HG02678 (cell line): ENCODE results near the gene GNAI2.
"Not testable (repeated sequence)": the region's sequence is repeated elsewhere in the genome, so short reads cannot be mapped to it uniquely, and the experiment has no call there.

Experiments used
- ATAC-seq: cut with Tn5 transposase; IDR thresholded peaks from one replicate; pipeline ENCODE4 v1.9.1; 2021; ENCODE audit warnings: mild to moderate bottlenecking, moderate library complexity; ENCODE audit not compliant: unreplicated experiment

Gene GNAI2

GRCh38 chr3:50262778-50263177 lies 26.8 kb downstream of the GNAI2 start:
- no peak for ATAC-seq

DNA sequence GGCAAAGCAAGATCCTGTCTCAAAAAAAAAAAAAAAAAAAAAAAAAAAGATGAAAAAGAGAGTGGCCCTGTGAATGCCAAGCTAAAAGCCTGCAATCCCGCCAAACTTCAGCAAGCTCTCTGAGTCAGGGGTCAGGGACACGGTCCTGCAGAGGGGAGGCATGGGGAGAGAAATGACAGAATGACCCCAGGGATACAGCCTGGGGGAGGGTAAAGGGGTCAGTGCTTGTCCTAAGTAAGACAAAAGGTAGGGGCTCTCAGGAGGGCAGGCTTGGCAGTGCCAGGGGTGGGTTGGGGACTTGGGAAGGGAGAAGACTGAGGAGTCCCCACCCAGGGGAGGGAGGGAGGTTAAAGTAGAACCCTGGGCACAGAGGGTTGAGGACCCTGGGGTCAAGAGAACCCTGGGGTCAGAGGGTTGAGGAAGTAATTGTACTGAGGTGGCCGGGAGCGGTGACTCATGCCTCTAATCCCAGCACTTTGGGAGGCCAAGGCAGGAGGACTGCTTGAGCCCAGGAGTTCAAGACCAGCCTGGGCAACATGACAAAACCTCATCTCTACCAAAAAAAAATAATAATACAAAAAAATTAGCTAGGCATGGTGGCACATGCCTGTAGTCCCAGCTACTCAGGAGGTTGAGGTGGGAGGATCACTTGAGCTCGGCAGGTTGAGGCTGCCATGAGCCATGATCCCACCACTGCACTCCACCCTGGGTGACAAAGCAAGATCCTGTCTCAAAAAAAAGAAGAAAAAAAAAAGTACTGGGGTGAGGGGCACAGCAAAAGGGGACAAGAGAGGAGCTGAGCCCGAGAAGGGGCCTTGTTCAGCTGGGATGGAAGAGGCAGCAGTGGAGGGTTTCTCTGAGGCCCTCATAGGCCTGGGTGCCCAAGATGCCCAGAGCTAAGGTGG lies 27.7 kb downstream of the GNAI2 start:
- no peak for ATAC-seq

GRCh38 chr3:50264383-50264963 lies 28.5 kb downstream of the GNAI2 start:
- ATAC-seq = no peak

GRCh38 chr3:50264964-50265485 lies 29.0 kb downstream of the GNAI2 start:
- ATAC-seq = no peak

GRCh38 chr3:50265571-50265970 lies 29.6 kb downstream of the GNAI2 start:
- no peak for ATAC-seq

DNA sequence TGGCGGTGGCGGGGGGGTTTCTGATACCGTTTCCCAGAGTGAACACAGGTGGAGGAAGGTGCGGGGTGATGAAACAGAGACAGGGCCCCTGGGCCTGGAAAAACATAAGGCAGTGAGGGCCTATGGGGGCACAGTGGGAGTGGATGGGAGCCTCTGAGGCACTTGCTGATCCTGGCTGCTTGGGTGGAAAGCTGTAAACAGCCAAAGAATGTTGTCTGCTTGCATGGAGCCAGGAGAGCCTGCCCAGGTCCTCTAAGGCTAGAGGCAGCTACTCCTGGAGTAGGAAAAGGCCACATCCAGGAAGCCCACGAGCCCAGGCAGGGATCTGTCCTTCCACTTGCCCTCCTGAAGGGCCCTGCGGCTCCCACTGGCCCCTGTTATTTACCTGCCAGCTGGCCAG lies 30.0 kb downstream of the GNAI2 start:
- no peak for ATAC-seq

GRCh38 chr3:50266836-50267235 lies 30.8 kb downstream of the GNAI2 start:
- ATAC-seq = no peak

- ATAC-seq = no peak
These were observed 31.4 kb downstream of the GNAI2 start for GRCh38 chr3:50267280-50267913.

GRCh38 chr3:50268276-50268675 lies 32.3 kb downstream of the GNAI2 start:
- ATAC-seq = no peak

GRCh38 chr3:50268703-50269451 lies 32.9 kb downstream of the GNAI2 start, which contains the start of gene SEMA3B:
Gene SEMA3B (plus strand): TSS chr3:50269147. CDS start chr3:50269241, 94 bp downstream.
- ATAC-seq = no peak

DNA sequence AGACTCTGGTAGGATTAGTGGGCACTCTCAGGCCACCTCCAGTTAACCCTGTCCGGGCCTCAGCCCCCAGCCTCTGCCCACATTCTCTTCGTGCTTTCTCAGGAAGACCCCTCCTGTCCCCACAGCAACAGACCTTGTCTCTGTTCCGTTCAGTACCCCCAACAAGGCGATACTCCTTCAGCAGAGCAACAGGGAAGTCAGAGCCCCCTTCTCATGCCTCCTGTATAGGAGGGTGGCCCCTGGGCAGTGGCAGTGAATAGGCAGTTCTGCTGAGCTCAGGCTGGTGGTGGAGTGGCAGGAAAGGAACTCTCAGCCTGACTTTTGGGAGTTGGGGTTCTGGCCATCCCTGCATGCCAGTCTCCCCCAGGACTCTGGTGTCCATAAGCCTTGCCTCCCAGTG lies 33.5 kb downstream of the GNAI2 start:
- ATAC-seq = no peak

DNA sequence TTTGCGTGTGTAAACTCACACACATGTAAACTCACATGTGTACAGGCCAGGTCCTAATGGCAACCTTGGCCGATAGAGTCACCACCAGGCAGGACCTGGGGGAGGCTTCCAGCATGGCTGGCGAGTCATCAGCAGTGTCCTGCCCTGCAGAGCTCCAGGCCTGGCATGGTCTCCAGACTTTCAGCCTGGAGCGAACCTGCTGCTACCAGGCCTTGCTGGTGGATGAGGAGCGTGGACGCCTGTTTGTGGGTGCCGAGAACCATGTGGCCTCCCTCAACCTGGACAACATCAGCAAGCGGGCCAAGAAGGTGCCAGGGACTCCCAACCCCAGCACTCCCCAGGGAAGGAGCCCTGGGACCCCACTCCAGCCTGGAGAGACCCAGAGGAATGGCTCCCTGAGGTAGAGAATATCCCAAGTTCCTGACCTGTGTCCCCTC lies 34.0 kb downstream of the GNAI2 start:
- ATAC-seq = no peak

- ATAC-seq = no peak
These were observed 34.6 kb downstream of the GNAI2 start for GRCh38 chr3:50270422-50271224.

- no peak for ATAC-seq
These were observed 35.4 kb downstream of the GNAI2 start for GRCh38 chr3:50271314-50271936.

DNA sequence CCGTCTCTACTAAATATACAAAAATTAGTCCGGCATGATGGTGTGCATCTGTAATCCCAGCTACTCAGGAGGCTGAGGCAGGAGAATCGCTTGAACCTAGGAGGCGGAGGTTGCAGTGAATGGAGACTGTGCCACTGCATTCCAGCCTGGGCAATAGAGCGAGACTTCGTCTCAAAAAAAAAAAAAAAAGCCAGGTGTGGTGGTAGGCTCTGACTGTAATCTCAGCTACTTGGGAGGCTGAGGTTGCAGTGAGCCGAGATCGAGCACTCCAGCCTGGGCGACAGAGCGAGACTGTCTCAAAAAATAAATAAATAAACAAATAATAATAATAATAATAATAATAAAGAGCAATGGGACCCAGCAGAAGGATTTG lies 36.5 kb downstream of the GNAI2 start:
- not testable (repeated sequence) for ATAC-seq

DNA sequence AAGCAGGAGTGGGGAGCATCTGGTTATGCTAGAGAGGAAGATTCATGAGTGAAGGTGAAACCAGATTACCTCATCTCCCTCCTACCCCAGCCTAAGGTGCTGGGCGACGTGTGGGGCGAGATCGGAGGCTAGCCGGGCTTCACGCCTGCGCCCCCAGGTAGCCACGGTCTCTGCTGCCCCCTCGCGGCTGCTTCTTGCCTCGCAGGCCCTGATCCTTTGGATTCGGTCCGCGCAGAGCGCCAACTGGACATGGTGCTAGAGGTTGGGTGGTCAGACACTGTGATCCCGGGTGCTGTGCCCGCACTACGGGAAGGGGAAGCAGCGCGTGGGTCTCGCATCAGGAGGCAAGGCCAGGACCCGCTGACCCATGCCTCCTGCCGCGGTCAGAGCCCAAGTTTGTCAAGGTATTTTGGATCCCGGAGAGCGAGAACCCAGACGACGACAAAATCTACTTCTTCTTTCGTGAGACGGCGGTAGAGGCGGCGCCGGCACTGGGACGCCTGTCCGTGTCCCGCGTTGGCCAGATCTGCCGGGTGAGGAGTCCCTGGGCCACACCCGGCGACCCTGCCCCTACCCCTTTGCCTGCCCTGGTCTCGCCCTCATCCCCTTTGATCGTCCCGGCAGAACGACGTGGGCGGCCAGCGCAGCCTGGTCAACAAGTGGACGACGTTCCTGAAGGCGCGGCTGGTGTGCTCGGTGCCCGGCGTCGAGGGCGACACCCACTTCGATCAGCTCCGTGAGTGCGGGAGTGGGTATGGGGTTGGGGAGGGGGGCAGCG lies 37.1 kb downstream of the GNAI2 start:
- peak; percentile 83 for ATAC-seq

- no peak for ATAC-seq
These were observed 37.7 kb downstream of the GNAI2 start for GRCh38 chr3:50273689-50274065.

DNA sequence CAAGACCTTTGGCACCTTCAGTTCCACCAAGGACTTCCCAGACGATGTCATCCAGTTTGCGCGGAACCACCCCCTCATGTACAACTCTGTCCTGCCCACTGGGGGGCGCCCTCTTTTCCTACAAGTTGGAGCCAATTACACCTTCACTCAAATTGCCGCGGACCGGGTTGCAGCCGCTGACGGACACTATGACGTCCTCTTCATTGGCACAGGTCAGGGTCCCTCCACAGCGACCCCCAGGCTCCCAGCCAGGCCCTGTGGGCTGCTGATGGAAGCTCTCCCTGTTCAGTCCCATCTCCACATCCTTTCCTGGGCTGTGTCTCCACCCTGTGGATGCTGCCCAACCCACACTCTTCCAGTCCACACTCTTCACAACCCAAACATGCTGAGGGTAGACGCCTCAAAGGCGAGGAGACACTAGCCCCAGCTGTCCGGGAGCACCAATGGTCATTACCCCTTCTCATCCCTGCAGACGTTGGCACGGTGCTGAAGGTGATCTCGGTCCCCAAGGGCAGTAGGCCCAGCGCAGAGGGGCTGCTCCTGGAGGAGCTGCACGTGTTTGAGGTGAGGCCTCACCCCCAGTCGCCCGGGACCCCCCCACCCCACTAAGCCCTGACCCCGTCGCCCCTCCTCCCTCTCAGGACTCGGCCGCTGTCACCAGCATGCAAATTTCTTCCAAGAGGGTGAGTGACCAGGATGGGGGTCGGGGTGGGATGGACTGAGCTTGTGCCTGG lies 38.5 kb downstream of the GNAI2 start:
- ATAC-seq = no peak
